ENCODE data around the gene GNAO1. TPM values are rescaled to one million over a fixed set of nuclear protein-coding genes. Genes with fewer than 3 reads are reported as not detected.

GNAO1 gene
- total RNA-seq, 1 experiment from 2014 or later = under 0.01 TPM

GRCh38 chr16:56198006-56198754 is 6.9 kb downstream of the GNAO1 start:
- no peak for DNase-seq (ENCODE audit: low read depth)

- no peak for DNase-seq (ENCODE audit: low read depth)
Measured at GRCh38 chr16:56198755-56199114, 7.4 kb downstream of the GNAO1 start.

- DNase-seq (ENCODE audit: low read depth) = no peak
Measured at GRCh38 chr16:56199164-56199563, 7.9 kb downstream of the GNAO1 start.

- no peak for DNase-seq (ENCODE audit: low read depth)
Measured at GRCh38 chr16:56201030-56201429, 9.7 kb downstream of the GNAO1 start.

GRCh38 chr16:56202036-56202435 is 10.7 kb downstream of the GNAO1 start:
- DNase-seq (ENCODE audit: low read depth) = peak; percentile 25

GRCh38 chr16:56203052-56203451 is 11.8 kb downstream of the GNAO1 start:
- DNase-seq (ENCODE audit: low read depth) = peak; percentile 45

GRCh38 chr16:56204816-56205215 is 13.5 kb downstream of the GNAO1 start:
- no peak for DNase-seq (ENCODE audit: low read depth)

GRCh38 chr16:56206951-56207350 is 15.7 kb downstream of the GNAO1 start:
- no peak for DNase-seq (ENCODE audit: low read depth)

GRCh38 chr16:56207421-56207820 is 16.1 kb downstream of the GNAO1 start:
- no peak for DNase-seq (ENCODE audit: low read depth)

- no peak for DNase-seq (ENCODE audit: low read depth)
Measured at GRCh38 chr16:56211435-56211981, 20.2 kb downstream of the GNAO1 start.

GRCh38 chr16:56212144-56212543 is 20.9 kb downstream of the GNAO1 start:
- DNase-seq (ENCODE audit: low read depth) = no peak

GRCh38 chr16:56221995-56222394 is 30.7 kb downstream of the GNAO1 start:
- no peak for DNase-seq (ENCODE audit: low read depth)

- no peak for DNase-seq (ENCODE audit: low read depth)
Measured at GRCh38 chr16:56222474-56222997, 31.2 kb downstream of the GNAO1 start.

- no peak for DNase-seq (ENCODE audit: low read depth)
Measured at GRCh38 chr16:56225017-56225742, 33.9 kb downstream of the GNAO1 start.

GRCh38 chr16:56226187-56226586 is 34.9 kb downstream of the GNAO1 start:
- no peak for DNase-seq (ENCODE audit: low read depth)

GRCh38 chr16:56226845-56227525 is 35.7 kb downstream of the GNAO1 start:
- DNase-seq (ENCODE audit: low read depth) = no peak

- no peak for DNase-seq (ENCODE audit: low read depth)
Measured at GRCh38 chr16:56227936-56228335, 36.6 kb downstream of the GNAO1 start.

- no peak for DNase-seq (ENCODE audit: low read depth)
Measured at GRCh38 chr16:56228476-56228875, 37.2 kb downstream of the GNAO1 start.

- no peak for DNase-seq (ENCODE audit: low read depth)
Measured at GRCh38 chr16:56233795-56234566, 42.7 kb downstream of the GNAO1 start.

GRCh38 chr16:56234737-56235136 is 43.4 kb downstream of the GNAO1 start:
- DNase-seq (ENCODE audit: low read depth) = no peak

GRCh38 chr16:56237451-56237930 is 46.2 kb downstream of the GNAO1 start:
- no peak for DNase-seq (ENCODE audit: low read depth)
